Measurements from ENCODE around the gene EFR3B. TPM values are rescaled to one million over a fixed set of nuclear protein-coding genes. Genes with fewer than 3 reads are reported as not detected.

EFR3B gene
- total and polyA plus RNA-seq, 2 of the 4 experiments (the other 2 are of a cell fraction): 0.38 to 0.90 TPM

- Histone ChIP-seq H3K9me3 (ENCODE audit: control insufficient read depth, insufficient read depth, low read length) (no peaks in the 10 kb centered on the region), H3K79me1 (ENCODE audit: low read depth in 1 of 2, low read length in 2 of 2) (no peaks in the 10 kb centered on the region), H3K23ac (ENCODE audit: low read depth, low read length) (peak overlapping the region; percentile 84; the same call in 1 of the 2 replicates), H3K4ac (ENCODE audit: low read depth, low read length) (no peak overlapping the region), H2AK5ac (ENCODE audit: low read depth, low read length) (no peak overlapping the region), H2BK20ac (ENCODE audit: low read depth, low read length) (no peak overlapping the region), H3K4me1 (ENCODE audit: control insufficient read depth, insufficient read depth, low read length) (peaks cover 10% of the 10 kb centered on the region), H2AK9ac (replicated peaks; ENCODE audit: low read depth, low read length, poor library complexity) (no peak overlapping the region), H4K91ac (ENCODE audit: insufficient read depth, low read depth, low read length) (no peak overlapping the region), H3K27ac (ENCODE audit: insufficient read depth, low read length) (no peak overlapping the region), H2BK120ac (ENCODE audit: low read depth, low read length) (no peak overlapping the region), H2BK15ac (ENCODE audit: low read depth, low read length) (no peak overlapping the region), H2BK5ac (ENCODE audit: low read depth, low read length, poor library complexity, severe bottlenecking) (no peak overlapping the region), H4K5ac (ENCODE audit: low read depth, low read length) (no peak overlapping the region), H3K27me3 (ENCODE audit: control insufficient read depth, insufficient read depth, low read length) (peaks cover 7% of the 10 kb centered on the region; the same call in 1 of the 2 replicates), H3K36me3 (ENCODE audit: control insufficient read depth, insufficient read depth, low read length) (no peaks in the 10 kb centered on the region), H2AFZ (replicated peaks; ENCODE audit: low read length, poor library complexity) (peak overlapping the region; percentile 93), H3K14ac (replicated peaks; ENCODE audit: low read depth, low read length) (no peak overlapping the region), H3K4me2 (ENCODE audit: low read depth, low read length) (peak overlapping the region; percentile 82), H4K20me1 (ENCODE audit: insufficient read depth, low read length) (peaks cover 6% of the 10 kb centered on the region), H3K4me3 (ENCODE audit: insufficient read depth, low read depth, low read length) (no peak overlapping the region), H3K9me1 (ENCODE audit: insufficient read depth, low read length) (peaks cover 4% of the 10 kb centered on the region; the same call in 1 of the 2 replicates), H4K8ac (ENCODE audit: low read depth in 2 of 2, low read length in 2 of 2) (no peak overlapping the region), H3K18ac (ENCODE audit: low read depth, low read length) (no peak overlapping the region), H3K9ac (ENCODE audit: low read depth, low read length) (no peak overlapping the region), H3K56ac (ENCODE audit: extremely low read depth, insufficient read depth, low read length) (no peak overlapping the region)
- WGBS, 2 experiments (ENCODE audit: extremely low coverage in 2 of 2, insufficient read length in 1 of 2): no CpG with 5 or more reads among the region's 8 CpGs
- no TSS peak for BruUV-seq (replicated peaks)
- ChIA-PET POLR2A (ENCODE audit: unreplicated experiment) (interaction anchor here (0.8 kb wide), 1 partner anchor 38 kb away, joined by 3 read pairs; no protein-coding TSS in a partner anchor), CTCF (no interaction called here)
- intact Hi-C loops (cut with micrococcal nuclease): loop anchor here (5.0 kb wide), 5 partner anchors 34 to 154 kb away; partner anchors contain the start of gene DNAJC27
- peak; percentile 52 for ATAC-seq (ENCODE audit: low read depth)
- in situ Hi-C loops (cut with MboI; ENCODE audit: low sequenced_read_pairs): no loop called here
- DNase-seq: peak; percentile 89
- dilution Hi-C loops (cut with HindIII; ENCODE audit: low sequenced_read_pairs, unreplicated experiment): no loop called here
- TF ChIP-seq FOS (IDR thresholded peaks at IDR 0.05; ENCODE audit: low read depth, low read length): peak; percentile 74; the same call in 1 of the 2 replicates
- peak; percentile 70 for TF ChIP-seq MAZ (IDR thresholded peaks at IDR 0.05; ENCODE audit: borderline replicate concordance, low read depth, low read length)
- TF ChIP-seq CEBPB (IDR thresholded peaks at IDR 0.05; ENCODE audit: low read depth, low read length): 0 out of 2 replicates have a peak, but pooled peaks have one; percentile 22
- TF ChIP-seq, protein P1, sequence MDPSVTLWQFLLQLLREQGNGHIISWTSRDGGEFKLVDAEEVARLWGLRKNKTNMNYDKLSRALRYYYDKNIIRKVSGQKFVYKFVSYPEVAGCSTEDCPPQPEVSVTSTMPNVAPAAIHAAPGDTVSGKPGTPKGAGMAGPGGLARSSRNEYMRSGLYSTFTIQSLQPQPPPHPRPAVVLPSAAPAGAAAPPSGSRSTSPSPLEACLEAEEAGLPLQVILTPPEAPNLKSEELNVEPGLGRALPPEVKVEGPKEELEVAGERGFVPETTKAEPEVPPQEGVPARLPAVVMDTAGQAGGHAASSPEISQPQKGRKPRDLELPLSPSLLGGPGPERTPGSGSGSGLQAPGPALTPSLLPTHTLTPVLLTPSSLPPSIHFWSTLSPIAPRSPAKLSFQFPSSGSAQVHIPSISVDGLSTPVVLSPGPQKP (IDR thresholded peaks at IDR 0.05; ENCODE audit: borderline replicate concordance, low read depth, low read length): no peak
- no peak for TF ChIP-seq USF2 (IDR thresholded peaks at IDR 0.05; ENCODE audit: low read depth, low read length)
- peak; percentile 64 for TF ChIP-seq RCOR1 (IDR thresholded peaks at IDR 0.05; ENCODE audit: insufficient replicate concordance, low read length)
- no peak for TF ChIP-seq MXI1 (IDR thresholded peaks at IDR 0.05; ENCODE audit: borderline replicate concordance, low read depth, low read length)
- 0 out of 2 replicates have a peak, but pooled peaks have one; percentile 21 for TF ChIP-seq BHLHE40 (IDR thresholded peaks at IDR 0.05; ENCODE audit: low read depth, low read length)
- no peak for TF ChIP-seq SMC3 (IDR thresholded peaks at IDR 0.05; ENCODE audit: low read depth, low read length)
- 0 out of 2 replicates have a peak, but pooled peaks have one; percentile 8 for TF ChIP-seq RAD21 (IDR thresholded peaks at IDR 0.05; ENCODE audit: low read length)
- TF ChIP-seq, protein P2, sequence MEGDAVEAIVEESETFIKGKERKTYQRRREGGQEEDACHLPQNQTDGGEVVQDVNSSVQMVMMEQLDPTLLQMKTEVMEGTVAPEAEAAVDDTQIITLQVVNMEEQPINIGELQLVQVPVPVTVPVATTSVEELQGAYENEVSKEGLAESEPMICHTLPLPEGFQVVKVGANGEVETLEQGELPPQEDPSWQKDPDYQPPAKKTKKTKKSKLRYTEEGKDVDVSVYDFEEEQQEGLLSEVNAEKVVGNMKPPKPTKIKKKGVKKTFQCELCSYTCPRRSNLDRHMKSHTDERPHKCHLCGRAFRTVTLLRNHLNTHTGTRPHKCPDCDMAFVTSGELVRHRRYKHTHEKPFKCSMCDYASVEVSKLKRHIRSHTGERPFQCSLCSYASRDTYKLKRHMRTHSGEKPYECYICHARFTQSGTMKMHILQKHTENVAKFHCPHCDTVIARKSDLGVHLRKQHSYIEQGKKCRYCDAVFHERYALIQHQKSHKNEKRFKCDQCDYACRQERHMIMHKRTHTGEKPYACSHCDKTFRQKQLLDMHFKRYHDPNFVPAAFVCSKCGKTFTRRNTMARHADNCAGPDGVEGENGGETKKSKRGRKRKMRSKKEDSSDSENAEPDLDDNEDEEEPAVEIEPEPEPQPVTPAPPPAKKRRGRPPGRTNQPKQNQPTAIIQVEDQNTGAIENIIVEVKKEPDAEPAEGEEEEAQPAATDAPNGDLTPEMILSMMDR (conservative IDR thresholded peaks at IDR 0.05; ENCODE audit: low read depth, low read length): no peak
- no peak for TF ChIP-seq CHD1 (IDR thresholded peaks at IDR 0.05; ENCODE audit: low read depth, low read length)
- no peak for TF ChIP-seq RFX5 (IDR thresholded peaks at IDR 0.05; ENCODE audit: low read depth, low read length)
- TF ChIP-seq MAFK (IDR thresholded peaks at IDR 0.05; ENCODE audit: low read depth, low read length): peak; percentile 21; the same call in 1 of the 2 replicates
Measured at GRCh38 chr2:25043241-25043867, 1.5 kb downstream of the EFR3B start.

Measured in IMR-90 (cell line).